Measurements from ENCODE around the gene LBHD2. TPM values are rescaled to one million over a fixed set of nuclear protein-coding genes. Genes with fewer than 3 reads are reported as not detected.

LBHD2 gene
- total RNA-seq, 1 donor from 2014 or later = not detected

DNA sequence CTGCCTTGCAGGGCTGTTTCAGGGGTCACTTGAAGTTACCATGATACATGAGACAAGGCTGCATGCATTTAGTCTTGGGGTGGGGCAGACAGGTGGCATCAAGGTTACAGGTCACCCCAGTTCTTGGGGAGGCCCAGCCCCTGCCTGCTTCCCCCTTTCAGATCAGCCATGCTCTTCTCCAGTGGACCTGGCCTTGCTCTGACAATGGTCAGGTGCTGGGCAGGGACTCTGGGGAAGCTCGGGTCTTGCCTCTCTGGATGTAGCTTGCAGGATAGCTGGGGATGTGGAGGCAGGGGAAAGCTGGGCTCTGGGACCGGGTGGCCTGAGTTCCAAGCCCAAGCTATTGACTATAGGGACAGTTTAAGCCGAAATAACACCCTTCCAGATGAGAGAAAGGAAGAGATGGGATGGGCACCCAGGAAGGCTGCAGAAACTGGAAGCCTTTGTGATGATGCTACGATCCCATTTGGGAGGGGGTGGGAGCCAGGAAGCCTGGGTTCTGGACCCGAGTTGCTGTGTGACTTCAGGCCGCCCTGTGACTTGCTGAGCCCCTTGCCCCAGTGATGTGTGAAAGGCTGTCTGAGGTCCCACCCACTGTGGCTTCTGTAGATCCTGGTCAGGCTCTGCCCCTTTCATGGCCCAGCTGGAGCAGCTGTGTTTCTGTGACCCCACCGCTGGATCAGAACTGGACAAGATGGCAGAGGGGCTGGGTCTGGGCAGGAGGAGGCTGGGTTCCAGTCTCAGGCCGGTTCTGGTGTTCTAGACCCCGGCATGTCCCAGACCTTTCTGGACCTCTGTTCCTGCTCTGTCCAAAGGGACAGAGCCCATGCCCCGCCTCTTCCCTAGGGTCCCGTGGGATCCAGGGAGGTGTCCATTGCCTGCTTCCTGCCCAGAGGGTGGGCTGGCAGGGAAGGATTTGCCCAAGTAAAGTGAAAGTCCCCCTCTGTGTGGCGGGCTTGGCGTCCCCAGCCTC, 41.4 kb downstream of the LBHD2 start:
- H3K27me3 ChIP-seq = peaks cover 72% of the 10 kb centered on the region
- Mint-ChIP-seq H3K4me3 (no peak overlapping the region), H3K27me3 (ENCODE audit: insufficient read depth, low read depth) (peaks cover 22% of the 10 kb centered on the region), H3K36me3 (no peaks in the 10 kb centered on the region), H3K9me3 (no peaks in the 10 kb centered on the region), H3K4me1 (peaks cover 21% of the 10 kb centered on the region), H3K27ac (no peak overlapping the region)
- H2AFZ ChIP-seq (replicated peaks) = no peak overlapping the region
- no peak overlapping the region for H3K4me3 ChIP-seq
- no peak overlapping the region for H3K27ac ChIP-seq
- peaks cover 14% of the 10 kb centered on the region for H4K20me1 ChIP-seq (ENCODE audit: low read depth)
- peaks cover 25% of the 10 kb centered on the region for H3K4me1 ChIP-seq
- H3K4me2 ChIP-seq = no peak overlapping the region
- no peaks in the 10 kb centered on the region for H3K36me3 ChIP-seq
- H3K9me3 ChIP-seq (ENCODE audit: low read depth) = no peaks in the 10 kb centered on the region
- DNase-seq (ENCODE audit: low spot score) = no peak
- TF ChIP-seq EZH2phosphoT487 (IDR thresholded peaks at IDR 0.05) (no peak), EZH2 (IDR thresholded peaks at IDR 0.05) (no peak)
- TF ChIP-seq, protein P1, sequence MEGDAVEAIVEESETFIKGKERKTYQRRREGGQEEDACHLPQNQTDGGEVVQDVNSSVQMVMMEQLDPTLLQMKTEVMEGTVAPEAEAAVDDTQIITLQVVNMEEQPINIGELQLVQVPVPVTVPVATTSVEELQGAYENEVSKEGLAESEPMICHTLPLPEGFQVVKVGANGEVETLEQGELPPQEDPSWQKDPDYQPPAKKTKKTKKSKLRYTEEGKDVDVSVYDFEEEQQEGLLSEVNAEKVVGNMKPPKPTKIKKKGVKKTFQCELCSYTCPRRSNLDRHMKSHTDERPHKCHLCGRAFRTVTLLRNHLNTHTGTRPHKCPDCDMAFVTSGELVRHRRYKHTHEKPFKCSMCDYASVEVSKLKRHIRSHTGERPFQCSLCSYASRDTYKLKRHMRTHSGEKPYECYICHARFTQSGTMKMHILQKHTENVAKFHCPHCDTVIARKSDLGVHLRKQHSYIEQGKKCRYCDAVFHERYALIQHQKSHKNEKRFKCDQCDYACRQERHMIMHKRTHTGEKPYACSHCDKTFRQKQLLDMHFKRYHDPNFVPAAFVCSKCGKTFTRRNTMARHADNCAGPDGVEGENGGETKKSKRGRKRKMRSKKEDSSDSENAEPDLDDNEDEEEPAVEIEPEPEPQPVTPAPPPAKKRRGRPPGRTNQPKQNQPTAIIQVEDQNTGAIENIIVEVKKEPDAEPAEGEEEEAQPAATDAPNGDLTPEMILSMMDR (IDR thresholded peaks at IDR 0.05) = no peak
- H3K9ac ChIP-seq = no peak overlapping the region
- peaks cover 39% of the 10 kb centered on the region for H3F3A ChIP-seq (ENCODE audit: low read depth)
- no peaks in the 10 kb centered on the region for H3K79me2 ChIP-seq (ENCODE audit: low read depth)

DNA sequence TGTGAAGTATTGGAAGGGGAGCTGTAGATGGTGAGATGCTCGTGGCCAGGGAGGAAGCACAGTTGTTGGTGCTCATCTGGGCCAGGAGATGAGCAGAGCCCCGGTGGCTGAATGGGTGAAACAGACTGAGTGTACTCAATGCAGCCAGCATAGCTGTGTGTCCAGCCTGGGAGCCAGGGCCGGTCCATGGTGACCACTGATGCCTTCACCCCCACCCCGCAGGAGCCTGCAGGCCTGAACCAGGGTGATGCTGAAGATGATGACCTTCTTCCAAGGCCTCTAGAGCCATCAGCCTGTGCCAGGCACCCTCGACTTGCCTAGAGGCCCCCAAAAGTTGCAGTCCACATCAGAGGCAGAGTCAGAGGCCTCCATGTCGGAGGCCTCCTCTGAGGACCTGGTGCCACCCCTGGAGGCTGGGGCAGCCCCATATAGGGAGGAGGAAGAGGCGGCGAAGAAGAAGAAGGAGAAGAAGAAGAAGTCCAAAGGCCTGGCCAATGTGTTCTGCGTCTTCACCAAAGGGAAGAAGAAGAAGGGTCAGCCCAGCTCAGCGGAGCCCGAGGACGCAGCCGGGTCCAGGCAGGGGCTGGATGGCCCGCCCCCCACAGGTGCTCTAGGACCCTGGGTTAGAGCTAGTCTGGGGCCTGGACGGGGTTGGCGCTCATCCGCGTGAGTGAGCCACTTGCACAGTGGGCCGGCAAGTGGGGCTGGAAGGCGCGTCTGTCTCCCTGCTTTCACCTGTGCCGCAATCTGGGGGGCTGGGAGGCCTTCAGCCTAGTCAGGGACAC, 42.3 kb downstream of the LBHD2 start:
- peaks cover 31% of the 10 kb centered on the region for H3F3A ChIP-seq (ENCODE audit: low read depth)
- no peak for TF ChIP-seq EZH2phosphoT487 (IDR thresholded peaks at IDR 0.05)
- TF ChIP-seq, protein P1 (IDR thresholded peaks at IDR 0.05) = no peak
- TF ChIP-seq EZH2 (IDR thresholded peaks at IDR 0.05) = no peak
- H3K4me3 ChIP-seq = peak overlapping the region; percentile 33
- Mint-ChIP-seq H3K4me1 (peaks cover 25% of the 10 kb centered on the region), H3K36me3 (no peaks in the 10 kb centered on the region), H3K27me3 (ENCODE audit: insufficient read depth, low read depth) (peaks cover 19% of the 10 kb centered on the region), H3K9me3 (no peaks in the 10 kb centered on the region), H3K27ac (peak overlapping the region; percentile 43), H3K4me3 (peak overlapping the region; percentile 80)
- H3K9me3 ChIP-seq (ENCODE audit: low read depth) = no peaks in the 10 kb centered on the region
- peaks cover 14% of the 10 kb centered on the region for H4K20me1 ChIP-seq (ENCODE audit: low read depth)
- peak overlapping the region; percentile 74 for H3K4me2 ChIP-seq
- no peaks in the 10 kb centered on the region for H3K36me3 ChIP-seq
- no peak overlapping the region for H2AFZ ChIP-seq (replicated peaks)
- peaks cover 68% of the 10 kb centered on the region for H3K27me3 ChIP-seq
- no peak for DNase-seq (ENCODE audit: low spot score)
- no peak overlapping the region for H3K27ac ChIP-seq
- no peak overlapping the region for H3K9ac ChIP-seq
- peaks cover 23% of the 10 kb centered on the region for H3K4me1 ChIP-seq
- H3K79me2 ChIP-seq (ENCODE audit: low read depth) = no peaks in the 10 kb centered on the region

DNA sequence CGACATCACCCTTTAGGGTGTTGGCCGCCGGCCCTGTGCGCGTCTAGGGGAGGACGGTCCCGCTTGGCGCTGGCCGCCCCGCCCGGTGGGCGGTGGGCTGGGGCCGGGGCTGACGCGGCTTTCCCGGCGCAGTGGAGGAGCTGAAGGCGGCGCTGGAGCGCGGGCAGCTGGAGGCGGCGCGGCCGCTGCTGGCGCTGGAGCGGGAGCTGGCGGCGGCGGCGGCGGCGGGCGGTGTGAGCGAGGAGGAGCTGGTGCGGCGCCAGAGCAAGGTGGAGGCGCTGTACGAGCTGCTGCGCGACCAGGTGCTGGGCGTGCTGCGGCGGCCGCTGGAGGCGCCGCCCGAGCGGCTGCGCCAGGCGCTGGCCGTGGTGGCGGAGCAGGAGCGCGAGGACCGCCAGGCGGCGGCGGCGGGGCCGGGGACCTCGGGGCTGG, 42.9 kb downstream of the LBHD2 start:
- H3K4me3 Mint-ChIP-seq = peak overlapping the region; percentile 80

More for the DNA sequence above, 42.9 kb downstream of the LBHD2 start:
- Histone ChIP-seq H3K27ac (no peak overlapping the region), H3K4me3 (peak overlapping the region; percentile 33), H3K36me3 (no peaks in the 10 kb centered on the region), H4K20me1 (ENCODE audit: low read depth) (peaks cover 14% of the 10 kb centered on the region), H3K79me2 (ENCODE audit: low read depth) (no peaks in the 10 kb centered on the region), H3K27me3 (peaks cover 66% of the 10 kb centered on the region), H3K9me3 (ENCODE audit: low read depth) (no peaks in the 10 kb centered on the region), H3K4me1 (peaks cover 17% of the 10 kb centered on the region), H3F3A (ENCODE audit: low read depth) (peaks cover 25% of the 10 kb centered on the region), H2AFZ (replicated peaks) (no peak overlapping the region), H3K9ac (no peak overlapping the region), H3K4me2 (peak overlapping the region; percentile 74)
- Mint-ChIP-seq H3K36me3 (no peaks in the 10 kb centered on the region), H3K27ac (no peak overlapping the region), H3K27me3 (ENCODE audit: insufficient read depth, low read depth) (peaks cover 19% of the 10 kb centered on the region), H3K4me1 (peaks cover 22% of the 10 kb centered on the region), H3K9me3 (no peaks in the 10 kb centered on the region)
- peak; percentile 41 for TF ChIP-seq EZH2 (IDR thresholded peaks at IDR 0.05)
- TF ChIP-seq, protein P1 (IDR thresholded peaks at IDR 0.05) = peak; percentile 46
- no peak for TF ChIP-seq EZH2phosphoT487 (IDR thresholded peaks at IDR 0.05)
- DNase-seq (ENCODE audit: low spot score) = peak; percentile 95

Data from neural progenitor cell (in vitro differentiated cells).